Measurements from ENCODE around the gene C1orf159. TPM values are rescaled to one million over a fixed set of nuclear protein-coding genes. Genes with fewer than 3 reads are reported as not detected.

Gene C1orf159
- total and polyA plus RNA-seq, 10 of the 15 experiments (the other 5 are each of a cell fraction or from before 2014, with no cell fraction given), result 0.11 to 23.4 (median 8.0) TPM

- peak in 1 of 3 experiments; percentile 14; a peak in 2 of 6 replicates for TF ChIP-seq CTCF (IDR thresholded peaks at IDR 0.05 in 2 of 3, conservative IDR thresholded peaks at IDR 0.05 in 1 of 3; ENCODE audit: control insufficient read depth in 2 of 3, extremely low read depth in 1 of 3, insufficient read depth in 1 of 3, low read depth in 3 of 3, low read length in 3 of 3)
- no peak for TF ChIP-seq ZNF24 (IDR thresholded peaks at IDR 0.05)
- no peak for TF ChIP-seq POLR2AphosphoS2 (IDR thresholded peaks at IDR 0.05; ENCODE audit: low read depth, low read length)
- TF ChIP-seq ASH2L (IDR thresholded peaks at IDR 0.05; ENCODE audit: borderline replicate concordance, low read depth), result no peak
- TF ChIP-seq IKZF2 (IDR thresholded peaks at IDR 0.05), result no peak
- no peak for TF ChIP-seq BCL11A (IDR thresholded peaks at IDR 0.05; ENCODE audit: low read depth, low read length)
- no peak for TF ChIP-seq ZNF592 (IDR thresholded peaks at IDR 0.05)
- TF ChIP-seq ATF2 (IDR thresholded peaks at IDR 0.05; ENCODE audit: low read length), result no peak
Observed at GRCh38 chr1:1040004-1040991, 75.6 kb downstream of the C1orf159 start (continued).

All from GM12878 (cell line).